ENCODE results near the gene NXNL2.

DNA sequence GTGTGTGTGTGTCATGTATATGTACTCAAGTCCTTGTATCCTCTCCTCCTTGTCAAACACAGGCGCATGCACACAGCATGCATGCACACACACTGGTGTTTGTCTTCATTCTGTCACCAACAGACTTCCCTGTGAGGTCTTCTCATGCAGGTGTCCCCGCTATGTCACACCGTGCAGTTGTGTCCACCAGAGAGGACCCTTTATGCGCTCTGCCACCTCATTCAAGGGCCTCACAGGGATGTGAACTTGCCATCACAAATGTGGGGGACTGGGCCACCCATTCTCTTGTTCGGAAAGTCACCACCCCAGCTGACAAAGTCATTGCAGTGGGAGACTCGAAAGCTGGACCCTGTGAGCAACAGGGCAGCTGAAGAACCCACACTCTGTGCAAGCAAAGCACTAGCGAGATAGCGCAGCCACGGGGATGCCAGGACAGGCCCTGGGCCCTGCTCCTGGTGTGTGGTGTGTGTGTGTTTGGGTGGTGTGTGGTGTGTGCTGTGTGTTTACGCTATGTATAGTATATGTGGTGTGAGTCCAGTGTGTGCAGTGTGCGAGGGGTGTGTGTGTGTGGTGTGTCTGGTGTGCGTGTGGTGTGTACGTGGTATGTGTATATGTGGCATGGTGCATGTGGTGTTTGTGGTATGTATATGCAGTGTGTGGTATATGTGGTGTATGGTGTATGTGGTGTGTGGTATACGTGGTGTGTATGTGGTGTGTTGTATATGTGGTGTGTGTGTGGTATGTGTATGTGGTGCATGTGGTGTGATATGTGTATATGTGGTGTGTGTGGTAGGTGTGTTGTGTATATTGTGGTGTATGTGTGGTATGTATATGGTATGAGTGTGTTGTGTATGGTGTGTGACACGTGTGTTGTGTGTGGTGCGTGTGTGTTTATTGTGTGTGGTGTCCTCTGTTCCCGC, 30.9 kb upstream of the NXNL2 start:
- TF ChIP-seq NFE2L1 (CRISPR knock-in tag; IDR thresholded peaks at IDR 0.05): no peak
- TF ChIP-seq, protein P1, sequence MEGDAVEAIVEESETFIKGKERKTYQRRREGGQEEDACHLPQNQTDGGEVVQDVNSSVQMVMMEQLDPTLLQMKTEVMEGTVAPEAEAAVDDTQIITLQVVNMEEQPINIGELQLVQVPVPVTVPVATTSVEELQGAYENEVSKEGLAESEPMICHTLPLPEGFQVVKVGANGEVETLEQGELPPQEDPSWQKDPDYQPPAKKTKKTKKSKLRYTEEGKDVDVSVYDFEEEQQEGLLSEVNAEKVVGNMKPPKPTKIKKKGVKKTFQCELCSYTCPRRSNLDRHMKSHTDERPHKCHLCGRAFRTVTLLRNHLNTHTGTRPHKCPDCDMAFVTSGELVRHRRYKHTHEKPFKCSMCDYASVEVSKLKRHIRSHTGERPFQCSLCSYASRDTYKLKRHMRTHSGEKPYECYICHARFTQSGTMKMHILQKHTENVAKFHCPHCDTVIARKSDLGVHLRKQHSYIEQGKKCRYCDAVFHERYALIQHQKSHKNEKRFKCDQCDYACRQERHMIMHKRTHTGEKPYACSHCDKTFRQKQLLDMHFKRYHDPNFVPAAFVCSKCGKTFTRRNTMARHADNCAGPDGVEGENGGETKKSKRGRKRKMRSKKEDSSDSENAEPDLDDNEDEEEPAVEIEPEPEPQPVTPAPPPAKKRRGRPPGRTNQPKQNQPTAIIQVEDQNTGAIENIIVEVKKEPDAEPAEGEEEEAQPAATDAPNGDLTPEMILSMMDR (IDR thresholded peaks at IDR 0.05): no peak
- no peak for TF ChIP-seq NFATC4 (CRISPR knock-in tag; IDR thresholded peaks at IDR 0.05)
- no peak for TF ChIP-seq KAT7 (CRISPR knock-in tag; IDR thresholded peaks at IDR 0.05; ENCODE audit: borderline replicate concordance)
- TF ChIP-seq, protein P2, sequence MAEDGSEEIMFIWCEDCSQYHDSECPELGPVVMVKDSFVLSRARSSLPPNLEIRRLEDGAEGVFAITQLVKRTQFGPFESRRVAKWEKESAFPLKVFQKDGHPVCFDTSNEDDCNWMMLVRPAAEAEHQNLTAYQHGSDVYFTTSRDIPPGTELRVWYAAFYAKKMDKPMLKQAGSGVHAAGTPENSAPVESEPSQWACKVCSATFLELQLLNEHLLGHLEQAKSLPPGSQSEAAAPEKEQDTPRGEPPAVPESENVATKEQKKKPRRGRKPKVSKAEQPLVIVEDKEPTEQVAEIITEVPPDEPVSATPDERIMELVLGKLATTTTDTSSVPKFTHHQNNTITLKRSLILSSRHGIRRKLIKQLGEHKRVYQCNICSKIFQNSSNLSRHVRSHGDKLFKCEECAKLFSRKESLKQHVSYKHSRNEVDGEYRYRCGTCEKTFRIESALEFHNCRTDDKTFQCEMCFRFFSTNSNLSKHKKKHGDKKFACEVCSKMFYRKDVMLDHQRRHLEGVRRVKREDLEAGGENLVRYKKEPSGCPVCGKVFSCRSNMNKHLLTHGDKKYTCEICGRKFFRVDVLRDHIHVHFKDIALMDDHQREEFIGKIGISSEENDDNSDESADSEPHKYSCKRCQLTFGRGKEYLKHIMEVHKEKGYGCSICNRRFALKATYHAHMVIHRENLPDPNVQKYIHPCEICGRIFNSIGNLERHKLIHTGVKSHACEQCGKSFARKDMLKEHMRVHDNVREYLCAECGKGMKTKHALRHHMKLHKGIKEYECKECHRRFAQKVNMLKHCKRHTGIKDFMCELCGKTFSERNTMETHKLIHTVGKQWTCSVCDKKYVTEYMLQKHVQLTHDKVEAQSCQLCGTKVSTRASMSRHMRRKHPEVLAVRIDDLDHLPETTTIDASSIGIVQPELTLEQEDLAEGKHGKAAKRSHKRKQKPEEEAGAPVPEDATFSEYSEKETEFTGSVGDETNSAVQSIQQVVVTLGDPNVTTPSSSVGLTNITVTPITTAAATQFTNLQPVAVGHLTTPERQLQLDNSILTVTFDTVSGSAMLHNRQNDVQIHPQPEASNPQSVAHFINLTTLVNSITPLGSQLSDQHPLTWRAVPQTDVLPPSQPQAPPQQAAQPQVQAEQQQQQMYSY (CRISPR knock-in tag; IDR thresholded peaks at IDR 0.05): no peak
- no peak for TF ChIP-seq NFYB (CRISPR knock-in tag; conservative IDR thresholded peaks at IDR 0.05; ENCODE audit: low read depth)
- no peak for TF ChIP-seq CBFB (CRISPR knock-in tag; IDR thresholded peaks at IDR 0.05; ENCODE audit: low read depth)
- no peak for TF ChIP-seq ZNF121 (CRISPR knock-in tag; IDR thresholded peaks at IDR 0.05)
- TF ChIP-seq TEAD4 (CRISPR knock-in tag; IDR thresholded peaks at IDR 0.05): no peak

Measured in WTC11 (cell line).